CD4-positive, alpha-beta memory T cell (primary cell): Measurements from ENCODE around the gene CCDC63. TPM values are rescaled to one million over a fixed set of nuclear protein-coding genes. Genes with fewer than 3 reads are reported as not detected.
A peak's percentile ranks its signal among the peaks of the same experiment; 100 is the strongest.

Experiments
- CTCF ChIA-PET: fragments of 350-600 bp; sonication (Branson Sonifier 250); formaldehyde crosslinking; loops from one replicate; lab custom pipeline; 2021; ENCODE audit warnings: inconsistent platforms; ENCODE audit not compliant: partially characterized antibody; lab: Charles Lee
- POLR2A ChIA-PET: fragments of 350-600 bp; sonication (Branson Sonifier 250); formaldehyde crosslinking; loops from one replicate; lab custom pipeline; 2021; ENCODE audit not compliant: partially characterized antibody; lab: Charles Lee
- DNase-seq, 5 donors: peaks; one replicate each; pipeline versions ENCODE4 v3.0.0 to v3.0.0-alpha.2; 2020 to 2022; ENCODE audit warnings: mixed read lengths in 1 of 5
- H3K27ac ChIP-seq: one replicate; pipeline ENCODE4 v1.7.0; 2013; ENCODE audit warnings: low read depth, low read length
- H3K27me3 ChIP-seq: 2 replicates; pipeline ENCODE4 v1.7.0; 2013; ENCODE audit warnings: mild to moderate bottlenecking, low read length, moderate library complexity; ENCODE audit not compliant: insufficient read depth
- H3K36me3 ChIP-seq: 2 replicates; pipeline ENCODE4 v1.7.0; 2013; ENCODE audit warnings: mild to moderate bottlenecking, low read length, moderate library complexity; ENCODE audit not compliant: insufficient read depth
- H3K4me1 ChIP-seq: 2 replicates; pipeline ENCODE4 v1.7.0; 2013; ENCODE audit warnings: mild to moderate bottlenecking, low read length, moderate library complexity; ENCODE audit not compliant: insufficient read depth
- H3K4me3 ChIP-seq, 2 donors: one replicate each; pipeline ENCODE4 v1.7.0; 2013; ENCODE audit warnings: low read length in 2 of 2, mild to moderate bottlenecking in 1 of 2
- H3K9me3 ChIP-seq, 2 donors: one replicate each; pipeline ENCODE4 v1.7.0; 2013; ENCODE audit warnings: low read length in 2 of 2, control low read depth in 1 of 2; ENCODE audit not compliant: control insufficient read depth in 1 of 2
- H3K27ac Mint-ChIP-seq, 7 donors: one replicate each; pipeline ENCODE4 v1.8.0; 2020 to 2021; ENCODE audit warnings: mixed read lengths in 7 of 7, mild to moderate bottlenecking in 6 of 7, inconsistent platforms in 3 of 7, moderate library complexity in 3 of 7
- H3K27me3 Mint-ChIP-seq, 2 donors: one replicate each; pipeline ENCODE4 v1.8.0; 2020 to 2021; ENCODE audit warnings: mixed read lengths in 2 of 2
- H3K36me3 Mint-ChIP-seq, 2 donors: one replicate each; pipeline ENCODE4 v1.8.0; 2020 to 2021; ENCODE audit warnings: mixed read lengths in 2 of 2, inconsistent platforms in 1 of 2, mild to moderate bottlenecking in 1 of 2
- H3K4me1 Mint-ChIP-seq, 4 donors: one replicate each; pipeline ENCODE4 v1.8.0; 2020 to 2021; ENCODE audit warnings: mixed read lengths in 4 of 4, mild to moderate bottlenecking in 1 of 4
- H3K4me3 Mint-ChIP-seq, 8 donors: one replicate each; pipeline ENCODE4 v1.8.0; 2020 to 2021; ENCODE audit warnings: mixed read lengths in 8 of 8, mild to moderate bottlenecking in 7 of 8, moderate library complexity in 6 of 8, inconsistent platforms in 3 of 8
- H3K9me3 Mint-ChIP-seq, 8 donors: one replicate each; pipeline ENCODE4 v1.8.0; 2020 to 2021; ENCODE audit warnings: mixed read lengths in 8 of 8, mild to moderate bottlenecking in 5 of 8, inconsistent platforms in 3 of 8, moderate library complexity in 1 of 8
- intact Hi-C: fragments of 100-400 bp; cut with micrococcal nuclease; formaldehyde crosslinking; loops from one replicate; pipeline ENCODE4 v1.15.1; 2023
- polyA plus RNA-seq, 2 donors: library from polyadenylated mRNA; unstranded; fragments of 300-500 nt; fragmentation: Illumina TruSeq; gene quantifications; one replicate each; pipeline ENCODE4 v1.2.3, GENCODE V29; 2021
- total RNA-seq, 2 experiments: library from RNA; stranded (reverse); gene quantifications; one replicate each; pipeline ENCODE4 v1.2.3, GENCODE V29; 2021

Gene CCDC63
- total and polyA plus RNA-seq, 4 experiments from 2014 or later = not detected

DNA sequence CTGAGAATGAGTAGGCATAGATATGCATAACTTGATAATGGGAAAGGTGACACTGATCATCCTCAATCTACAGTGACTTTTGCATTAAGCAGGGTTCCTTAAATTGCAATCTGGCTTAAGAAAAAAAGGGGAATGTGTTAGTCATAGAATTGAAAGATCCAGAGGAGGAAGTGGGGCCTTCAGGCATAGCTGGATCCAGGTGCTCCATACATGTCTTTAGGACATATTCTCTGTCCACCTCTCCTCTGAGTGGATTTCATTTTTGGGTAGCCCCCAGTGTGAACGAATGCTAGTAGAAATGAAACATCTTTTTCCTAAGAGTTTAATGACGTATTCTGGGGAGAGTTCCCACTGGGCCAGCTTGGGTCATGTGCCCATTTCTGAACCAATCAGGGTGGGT lies 27.6 kb downstream of the CCDC63 start:
- Histone ChIP-seq H3K36me3 (no peaks in the 10 kb centered on the region), H3K27me3 (no peaks in the 10 kb centered on the region), H3K9me3 (no peaks in the 10 kb centered on the region), H3K4me1 (no peaks in the 10 kb centered on the region), H3K27ac (no peak overlapping the region), H3K4me3 (no peak overlapping the region)
- CTCF ChIA-PET = interaction anchor here (0.7 to 1.6 kb wide), 3 partner anchors 14 to 21 kb away, joined by 4 to 5 read pairs (median 4); no protein-coding TSS in a partner anchor
- Mint-ChIP-seq H3K27ac (no peak overlapping the region), H3K4me3 (no peak overlapping the region), H3K36me3 (no peaks in the 10 kb centered on the region), H3K9me3 (peaks cover 0 to 3% (median 0%) of the 10 kb centered on the region in 8 donors), H3K27me3 (peaks cover 6 to 12% of the 10 kb centered on the region in 2 donors), H3K4me1 (no peaks in the 10 kb centered on the region)
- no peak for DNase-seq
- POLR2A ChIA-PET = no interaction called here
- intact Hi-C loops = no loop called here

DNA sequence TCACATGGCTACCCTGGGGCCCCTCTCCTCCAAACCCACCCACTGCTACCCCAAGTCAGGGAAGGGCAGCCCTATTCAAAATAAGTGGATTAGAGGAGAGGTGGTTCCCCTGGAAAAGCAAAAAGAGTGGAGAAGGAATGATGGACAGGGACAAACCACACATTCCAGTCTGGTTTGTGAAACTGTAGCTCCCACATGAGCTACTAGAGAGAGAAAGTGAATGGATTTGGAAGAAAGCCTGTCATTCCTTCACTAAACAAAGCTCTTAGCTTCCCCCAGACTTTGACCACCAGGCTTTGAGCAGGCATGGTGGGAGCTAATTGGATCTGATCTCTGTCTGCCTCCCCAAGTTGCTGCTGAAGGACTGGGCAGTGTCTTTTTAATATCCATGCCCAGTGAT lies 28.0 kb downstream of the CCDC63 start:
- intact Hi-C loops = no loop called here
- Histone ChIP-seq H3K9me3 (no peaks in the 10 kb centered on the region), H3K36me3 (no peaks in the 10 kb centered on the region), H3K4me3 (no peak overlapping the region), H3K4me1 (no peaks in the 10 kb centered on the region), H3K27me3 (no peaks in the 10 kb centered on the region), H3K27ac (no peak overlapping the region)
- DNase-seq = no peak
- POLR2A ChIA-PET = no interaction called here
- Mint-ChIP-seq H3K4me3 (no peak overlapping the region), H3K9me3 (peaks cover 0 to 3% (median 0%) of the 10 kb centered on the region in 8 donors), H3K27ac (no peak overlapping the region), H3K36me3 (no peaks in the 10 kb centered on the region), H3K4me1 (no peaks in the 10 kb centered on the region), H3K27me3 (peaks cover 6 to 14% of the 10 kb centered on the region in 2 donors)
- CTCF ChIA-PET = interaction anchor here (1.3 to 1.6 kb wide), 2 partner anchors 19 to 21 kb away, joined by 4 to 5 read pairs; no protein-coding TSS in a partner anchor

DNA sequence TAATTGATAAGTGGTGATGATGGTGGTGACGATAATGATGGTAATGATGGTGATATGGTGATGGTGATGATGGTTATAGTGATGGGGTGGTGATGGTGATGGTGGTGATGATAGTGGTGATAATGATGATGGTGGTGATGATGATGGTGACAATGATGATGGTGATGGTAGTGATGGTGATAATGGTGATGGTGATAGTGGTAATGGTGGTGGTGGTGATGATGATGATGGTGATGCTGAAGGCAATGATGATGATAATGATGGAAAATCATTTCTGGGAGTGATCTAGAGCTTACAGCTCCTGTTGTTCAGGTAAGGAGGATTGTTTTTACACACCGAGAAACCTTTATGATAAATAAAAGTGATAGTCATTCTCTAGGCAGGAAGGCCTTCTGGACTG lies 33.9 kb downstream of the CCDC63 start:
- Mint-ChIP-seq H3K9me3 (peaks cover 0 to 4% (median 0%) of the 10 kb centered on the region in 8 donors), H3K4me3 (no peak overlapping the region), H3K36me3 (no peaks in the 10 kb centered on the region), H3K27me3 (peaks cover 0 to 6% of the 10 kb centered on the region in 2 donors), H3K4me1 (no peaks in the 10 kb centered on the region), H3K27ac (no peak overlapping the region)
- ChIA-PET CTCF (interaction anchor here (1.3 kb wide), 1 partner anchor 13 kb away, joined by 5 read pairs; no protein-coding TSS in a partner anchor), POLR2A (no interaction called here)
- H3K4me1 ChIP-seq = no peaks in the 10 kb centered on the region
- no peaks in the 10 kb centered on the region for H3K27me3 ChIP-seq
- H3K4me3 ChIP-seq = no peak overlapping the region
- no peaks in the 10 kb centered on the region for H3K36me3 ChIP-seq
- intact Hi-C loops = loop anchor here (10.0 kb wide), 1 partner anchor 526 kb away; no protein-coding TSS in a partner anchor
- H3K27ac ChIP-seq = no peak overlapping the region
- H3K9me3 ChIP-seq = no peaks in the 10 kb centered on the region
- DNase-seq = no peak

GRCh38 chr12:110883251-110883650 lies 36.5 kb downstream of the CCDC63 start:
- Histone ChIP-seq H3K27ac (no peak overlapping the region), H3K36me3 (no peaks in the 10 kb centered on the region), H3K4me1 (peaks cover 3% of the 10 kb centered on the region), H3K27me3 (no peaks in the 10 kb centered on the region), H3K9me3 (no peaks in the 10 kb centered on the region), H3K4me3 (no peak overlapping the region)
- H3K27ac Mint-ChIP-seq = no peak overlapping the region
- H3K9me3 Mint-ChIP-seq = peaks cover 0 to 4% (median 0%) of the 10 kb centered on the region in 8 donors
- H3K4me3 Mint-ChIP-seq = no peak overlapping the region
- intact Hi-C loops = loop anchor here (10.0 kb wide), 1 partner anchor 528 kb away; no protein-coding TSS in a partner anchor
- DNase-seq = no peak
- no peaks in the 10 kb centered on the region for H3K36me3 Mint-ChIP-seq
- H3K27me3 Mint-ChIP-seq = peaks cover 0 to 3% of the 10 kb centered on the region in 2 donors
- POLR2A ChIA-PET = no interaction called here
- H3K4me1 Mint-ChIP-seq = peaks cover 3 to 6% (median 4%) of the 10 kb centered on the region in 4 donors
- CTCF ChIA-PET = interaction anchor here (0.7 to 6.6 kb wide), 2 partner anchors 13 to 190 kb away, joined by 3 to 56 read pairs; no protein-coding TSS in a partner anchor

DNA sequence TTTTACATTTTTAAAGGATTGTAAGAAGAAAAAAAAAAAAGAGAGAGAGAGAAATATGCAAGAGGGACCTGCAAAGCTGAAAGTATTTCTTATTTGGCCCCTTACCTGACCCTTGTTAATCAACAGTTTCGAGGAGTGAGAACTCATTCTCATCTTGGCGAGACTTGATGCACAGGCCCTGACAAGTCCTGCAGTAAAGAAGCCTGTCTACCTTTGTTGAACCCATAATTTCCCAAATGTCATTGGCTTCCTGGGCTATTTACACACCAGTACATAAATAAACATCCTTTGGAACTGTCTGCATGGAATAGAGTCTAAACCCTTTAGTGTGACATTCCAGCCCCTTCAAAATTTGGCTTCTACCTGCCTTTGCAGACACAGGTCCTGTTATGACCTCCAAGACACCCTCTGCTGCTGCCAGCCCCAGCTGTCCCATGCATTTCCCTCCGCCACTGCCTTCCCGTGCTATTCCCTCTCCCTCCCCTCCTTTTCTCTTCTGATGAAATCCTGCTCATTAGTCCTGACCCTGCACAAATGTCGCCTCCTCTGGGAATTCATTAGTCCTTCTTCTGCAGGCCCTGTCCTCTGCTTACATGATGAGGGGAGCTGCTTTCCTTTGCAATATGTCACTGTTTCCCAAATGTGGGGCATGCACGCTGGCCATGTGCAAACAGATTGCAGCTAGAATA lies 38.5 kb downstream of the CCDC63 start:
- no peak overlapping the region for H3K4me3 Mint-ChIP-seq
- POLR2A ChIA-PET = no interaction called here

GRCh38 chr12:110888256-110888991 lies 41.6 kb downstream of the CCDC63 start:
- Histone ChIP-seq H3K4me3 (peak overlapping the region in 1 of 2 donors; percentile 86), H3K9me3 (no peaks in the 10 kb centered on the region), H3K27ac (no peak overlapping the region), H3K36me3 (no peaks in the 10 kb centered on the region), H3K4me1 (peaks cover 3% of the 10 kb centered on the region), H3K27me3 (peaks cover 4% of the 10 kb centered on the region)
- Mint-ChIP-seq H3K36me3 (no peaks in the 10 kb centered on the region), H3K4me3 (peak overlapping the region in 6 of 8 donors; percentile 94 to 96 (median 94)), H3K4me1 (peaks cover 3 to 8% (median 4%) of the 10 kb centered on the region in 4 donors), H3K9me3 (no peaks in the 10 kb centered on the region), H3K27me3 (peaks cover 2 to 4% of the 10 kb centered on the region in 2 donors), H3K27ac (peak overlapping the region in 4 of 7 donors; percentile 29 to 92 (median 81))
- no peak for DNase-seq
- ChIA-PET POLR2A (interaction anchor here (2.0 kb wide), 1 partner anchor 438 kb away, joined by 10 read pairs; the partner anchor contains the start of gene ARPC3), CTCF (interaction anchor here (0.6 to 6.6 kb wide), 20 partner anchors 7 to 797 kb away, joined by 3 to 56 read pairs (median 3); partner anchors contain the start of genes ARPC3, CCDC63, FAM216A and GPN3)
- intact Hi-C loops = loop anchor here (1.0 to 10.0 kb wide), 8 partner anchors 62 to 891 kb away; partner anchors contain the start of genes ANKRD13A, ARPC3, GIT2 and RAD9B

More for the DNA sequence above, 38.5 kb downstream of the CCDC63 start:
- no peak overlapping the region for H3K4me3 ChIP-seq
- CTCF ChIA-PET = interaction anchor here (0.6 to 6.6 kb wide), 2 partner anchors 11 to 785 kb away, joined by 3 to 56 read pairs; no protein-coding TSS in a partner anchor
- peaks cover 0 to 2% of the 10 kb centered on the region in 2 donors for H3K27me3 Mint-ChIP-seq
- H3K27me3 ChIP-seq = no peaks in the 10 kb centered on the region
- H3K27ac ChIP-seq = no peak overlapping the region
- intact Hi-C loops = loop anchor here (5.0 to 10.0 kb wide), 4 partner anchors 283 to 888 kb away; partner anchors contain the start of genes ANKRD13A, GIT2, RAD9B and VPS29
- H3K27ac Mint-ChIP-seq = no peak overlapping the region
- peaks cover 3 to 8% (median 4%) of the 10 kb centered on the region in 4 donors for H3K4me1 Mint-ChIP-seq
- peaks cover 0 to 4% (median 0%) of the 10 kb centered on the region in 8 donors for H3K9me3 Mint-ChIP-seq
- peaks cover 3% of the 10 kb centered on the region for H3K4me1 ChIP-seq
- DNase-seq = no peak
- H3K9me3 ChIP-seq = no peaks in the 10 kb centered on the region
- no peaks in the 10 kb centered on the region for H3K36me3 ChIP-seq
- no peaks in the 10 kb centered on the region for H3K36me3 Mint-ChIP-seq
